Smooth muscle cell (in vitro differentiated cells): ENCODE results near the gene CGREF1. TPM values are rescaled to one million over a fixed set of nuclear protein-coding genes. Genes with fewer than 3 reads are reported as not detected.
"Not testable (repeated sequence)": the region's sequence is repeated elsewhere in the genome, so short reads cannot be mapped to it uniquely, and the experiment has no call there.

Experiments
- DNase-seq: peaks from one replicate; lab custom pipeline; 2025; ENCODE audit not compliant: unreplicated experiment; lab: John Stamatoyannopoulos, UW
- H2AFZ ChIP-seq: fragments of 200-600 bp; sonication (generic); 2 replicates; pipeline ENCODE4 v1.6.0; 2016; ENCODE audit warnings: antibody characterized with exemption, low read depth, mild to moderate bottlenecking
- H3F3A ChIP-seq: fragments of 200-600 bp; sonication (generic); 2 replicates; pipeline ENCODE4 v1.6.0; 2017; ENCODE audit warnings: antibody characterized with exemption, low read depth
- H3K27ac ChIP-seq: fragments of 200-600 bp; sonication (generic); 2 replicates; pipeline ENCODE4 v1.5.1; 2016; ENCODE audit warnings: low read depth, mild to moderate bottlenecking
- H3K27me3 ChIP-seq: fragments of 200-600 bp; sonication (generic); 2 replicates; pipeline ENCODE4 v1.6.1; 2016; ENCODE audit warnings: low read depth, mild to moderate bottlenecking
- H3K36me3 ChIP-seq: fragments of 200-600 bp; sonication (generic); 2 replicates; pipeline ENCODE4 v1.5.1; 2016; ENCODE audit warnings: low read depth
- H3K4me1 ChIP-seq: fragments of 200-600 bp; sonication (generic); 2 replicates; pipeline ENCODE4 v1.5.1; 2016; ENCODE audit warnings: low read depth
- H3K4me2 ChIP-seq: fragments of 200-600 bp; sonication (generic); 2 replicates; pipeline ENCODE4 v1.6.0; 2016; ENCODE audit warnings: mild to moderate bottlenecking
- H3K4me3 ChIP-seq: fragments of 200-600 bp; sonication (generic); 2 replicates; pipeline ENCODE4 v1.5.1; 2016; ENCODE audit warnings: mild to moderate bottlenecking
- H3K79me2 ChIP-seq: fragments of 200-600 bp; sonication (generic); 2 replicates; pipeline ENCODE4 v1.6.0; 2016; ENCODE audit warnings: low read depth, mild to moderate bottlenecking
- H3K9ac ChIP-seq: fragments of 200-600 bp; sonication (generic); 2 replicates; pipeline ENCODE4 v1.6.0; 2016; ENCODE audit warnings: low read depth
- H3K9me3 ChIP-seq: fragments of 200-600 bp; sonication (generic); replicated peaks from 2 replicates; pipeline ENCODE4 v1.5.1; 2016; ENCODE audit warnings: low read depth
- H4K20me1 ChIP-seq: fragments of 200-600 bp; sonication (generic); 2 replicates; pipeline ENCODE4 v1.6.0; 2016; ENCODE audit warnings: low read depth
- WGBS: methylation state at CpG from one replicate; pipeline ENCODE4 v1.1.7; 2016; ENCODE audit warnings: low lambda C conversion rate; 5-methylcytosine and 5-hydroxymethylcytosine counted together
- polyA plus RNA-seq: library from polyadenylated mRNA; unstranded; fragments of >200 nt; fragmentation: Nextera tagmentation; extraction: Ambion mirVana; gene quantifications from 2 replicates; pipeline ENCODE4 v1.2.1, GENCODE V29; 2016
- total RNA-seq: library from RNA; depleted of rRNA; stranded (reverse); fragments of >200 nt; gene quantifications from 2 replicates; pipeline ENCODE4 v1.2.3, GENCODE V29; 2014
- TF ChIP-seq, protein P1 (sequence below): fragments of 200-600 bp; sonication (generic); IDR thresholded peaks from 2 replicates; pipeline ENCODE4 v1.5.1; 2017; ENCODE audit warnings: borderline replicate concordance, mild to moderate bottlenecking, antibody characterized with exemption; ENCODE audit not compliant: insufficient read depth, poor library complexity, severe bottlenecking

CGREF1 gene
- total and polyA plus RNA-seq, 2 experiments from 2014 or later = 0.85 TPM; not detected in 1

DNA sequence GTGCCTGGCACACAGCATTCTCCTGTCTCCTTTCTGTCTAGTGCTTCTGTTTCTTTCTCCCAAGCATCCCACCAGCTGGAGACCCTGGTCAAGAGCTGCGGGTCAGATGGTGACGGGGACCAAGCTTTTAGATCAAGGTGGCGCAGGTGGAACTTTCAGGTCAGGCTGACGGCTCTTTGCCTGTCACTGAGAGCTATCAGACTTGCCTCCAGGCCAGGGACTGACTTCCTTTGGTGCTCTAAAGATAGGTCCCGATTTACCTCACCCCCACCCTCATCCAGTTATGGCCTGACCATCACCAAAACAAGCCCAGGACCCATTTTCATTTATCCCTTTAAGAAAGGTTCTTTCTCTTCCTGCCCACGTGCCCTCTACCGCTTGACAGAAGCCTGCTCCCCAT lies 41.7 kb downstream of the CGREF1 start:
- Histone ChIP-seq H3K4me1 (peaks cover 21% of the 10 kb centered on the region), H3K4me3 (no peak overlapping the region), H3K4me2 (no peak overlapping the region), H3K79me2 (peaks cover 23% of the 10 kb centered on the region), H3K9ac (no peak overlapping the region), H3K36me3 (no peaks in the 10 kb centered on the region), H4K20me1 (peaks cover 10% of the 10 kb centered on the region), H3K9me3 (no peaks in the 10 kb centered on the region), H2AFZ (no peak overlapping the region), H3F3A (peaks cover 34% of the 10 kb centered on the region), H3K27me3 (no peaks in the 10 kb centered on the region), H3K27ac (peak overlapping the region; percentile 89)
- DNase-seq = no peak
- TF ChIP-seq, protein P1, sequence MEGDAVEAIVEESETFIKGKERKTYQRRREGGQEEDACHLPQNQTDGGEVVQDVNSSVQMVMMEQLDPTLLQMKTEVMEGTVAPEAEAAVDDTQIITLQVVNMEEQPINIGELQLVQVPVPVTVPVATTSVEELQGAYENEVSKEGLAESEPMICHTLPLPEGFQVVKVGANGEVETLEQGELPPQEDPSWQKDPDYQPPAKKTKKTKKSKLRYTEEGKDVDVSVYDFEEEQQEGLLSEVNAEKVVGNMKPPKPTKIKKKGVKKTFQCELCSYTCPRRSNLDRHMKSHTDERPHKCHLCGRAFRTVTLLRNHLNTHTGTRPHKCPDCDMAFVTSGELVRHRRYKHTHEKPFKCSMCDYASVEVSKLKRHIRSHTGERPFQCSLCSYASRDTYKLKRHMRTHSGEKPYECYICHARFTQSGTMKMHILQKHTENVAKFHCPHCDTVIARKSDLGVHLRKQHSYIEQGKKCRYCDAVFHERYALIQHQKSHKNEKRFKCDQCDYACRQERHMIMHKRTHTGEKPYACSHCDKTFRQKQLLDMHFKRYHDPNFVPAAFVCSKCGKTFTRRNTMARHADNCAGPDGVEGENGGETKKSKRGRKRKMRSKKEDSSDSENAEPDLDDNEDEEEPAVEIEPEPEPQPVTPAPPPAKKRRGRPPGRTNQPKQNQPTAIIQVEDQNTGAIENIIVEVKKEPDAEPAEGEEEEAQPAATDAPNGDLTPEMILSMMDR = no peak
- 96% methylated on average over 7 of the region's 7 CpGs for WGBS

DNA sequence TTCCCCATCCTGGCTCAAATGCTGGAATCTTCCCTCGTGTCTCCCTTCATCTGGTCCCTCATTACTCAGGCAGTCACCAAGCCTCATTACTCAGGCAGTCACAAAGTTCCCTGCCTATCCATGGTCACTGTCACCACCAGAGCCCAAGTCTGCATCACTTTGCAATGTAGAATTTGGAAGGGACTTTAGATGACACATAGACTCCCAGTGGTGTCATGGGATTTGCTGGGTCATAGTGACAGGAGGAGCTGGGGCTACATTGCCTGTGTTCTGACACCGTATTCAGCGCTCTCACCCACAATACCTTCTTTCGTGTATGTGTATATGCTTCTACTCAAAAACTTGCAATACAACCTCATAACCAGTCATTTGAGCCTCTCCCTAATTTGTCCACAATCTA lies 42.6 kb downstream of the CGREF1 start:
- H4K20me1 ChIP-seq = peaks cover under 1% of the 10 kb centered on the region
- H3K36me3 ChIP-seq = no peaks in the 10 kb centered on the region
- H2AFZ ChIP-seq = no peak overlapping the region
- H3K4me1 ChIP-seq = peaks cover 22% of the 10 kb centered on the region
- no peaks in the 10 kb centered on the region for H3K27me3 ChIP-seq
- no peak overlapping the region for H3K4me2 ChIP-seq
- no peaks in the 10 kb centered on the region for H3K9me3 ChIP-seq
- peaks cover 24% of the 10 kb centered on the region for H3K79me2 ChIP-seq
- no peak for DNase-seq
- H3K27ac ChIP-seq = peak overlapping the region; percentile 79
- no peak overlapping the region for H3K4me3 ChIP-seq
- TF ChIP-seq, protein P1 = no peak
- WGBS = 72% methylated on average over 4 of the region's 4 CpGs
- H3K9ac ChIP-seq = no peak overlapping the region
- H3F3A ChIP-seq = peaks cover 34% of the 10 kb centered on the region

GRCh38 chr2:27075566-27075871 lies 43.4 kb downstream of the CGREF1 start:
- Histone ChIP-seq H2AFZ (peak overlapping the region; percentile 38), H3K4me2 (peak overlapping the region; percentile 44), H3K79me2 (peaks cover 28% of the 10 kb centered on the region), H3F3A (peaks cover 30% of the 10 kb centered on the region), H3K4me1 (peaks cover 20% of the 10 kb centered on the region), H3K27ac (peak overlapping the region; percentile 79)
- not testable (repeated sequence) for H3K9ac ChIP-seq, H3K27me3 ChIP-seq, H3K36me3 ChIP-seq, H3K4me3 ChIP-seq, H3K9me3 ChIP-seq, H4K20me1 ChIP-seq, DNase-seq
- 57% methylated on average over 6 of the region's 6 CpGs for WGBS

GRCh38 chr2:27074738-27075565 lies 44.0 kb downstream of the CGREF1 start:
- no peak for DNase-seq
- peak overlapping the region; percentile 38 for H2AFZ ChIP-seq
- H3K9ac ChIP-seq = no peak overlapping the region
- H3K79me2 ChIP-seq = peaks cover 28% of the 10 kb centered on the region
- TF ChIP-seq, protein P1 = no peak
- H3K9me3 ChIP-seq = no peaks in the 10 kb centered on the region
- H3K4me1 ChIP-seq = peaks cover 25% of the 10 kb centered on the region
- H3K27ac ChIP-seq = peak overlapping the region; percentile 79
- no peaks in the 10 kb centered on the region for H3K27me3 ChIP-seq
- 43% methylated on average over 4 of the region's 4 CpGs for WGBS
- H3K4me3 ChIP-seq = no peak overlapping the region
- no peaks in the 10 kb centered on the region for H3K36me3 ChIP-seq
- H4K20me1 ChIP-seq = peaks cover 7% of the 10 kb centered on the region
- peak overlapping the region; percentile 44 for H3K4me2 ChIP-seq
- peaks cover 28% of the 10 kb centered on the region for H3F3A ChIP-seq
